SK-N-SH treated with all-trans-retinoic acid at 6 μM for 48 hours (cell line): Measurements from ENCODE around the gene ZNF292.

Source experiments
- ATAC-seq: fragments of 200-7000 bp; cut with Tn5 transposase; 3 replicates; pipeline ENCODE4 v1.9.1; 2020; ENCODE audit warnings: mild to moderate bottlenecking, moderate library complexity
- ARNTL ChIP-seq: fragments of 450-650 bp; formaldehyde crosslinking; IDR thresholded peaks from 2 replicates; pipeline ENCODE4 v1.5.0; 2020; ENCODE audit warnings: low read depth, mild to moderate bottlenecking, moderate library complexity, borderline replicate concordance
- BACH2 ChIP-seq: fragments of 250-450 bp; sonication (Bioruptor Pico); IDR thresholded peaks from 2 replicates; pipeline ENCODE4 v1.9.0; 2021; ENCODE audit warnings: mild to moderate bottlenecking, borderline replicate concordance
- CSDC2 ChIP-seq: fragments of 250-450 bp; sonication (Bioruptor Pico); IDR thresholded peaks from 2 replicates; pipeline ENCODE4 v1.5.0; 2020; ENCODE audit warnings: mild to moderate bottlenecking, moderate library complexity
- ESRRG ChIP-seq: fragments of 250-450 bp; sonication (Bioruptor Pico); IDR thresholded peaks from 2 replicates; pipeline ENCODE4 v1.6.1; 2021; ENCODE audit warnings: mild to moderate bottlenecking
- GLIS3 ChIP-seq: fragments of 250-450 bp; sonication (Bioruptor Pico); IDR thresholded peaks from 2 replicates; pipeline ENCODE4 v1.5.0; 2020; ENCODE audit warnings: mild to moderate bottlenecking, moderate library complexity
- ISL1 ChIP-seq: fragments of 250-450 bp; sonication (Bioruptor Pico); IDR thresholded peaks from 2 replicates; pipeline ENCODE4 v2.1.2; 2022; ENCODE audit warnings: mild to moderate bottlenecking, moderate library complexity
- PPARA ChIP-seq: fragments of 250-450 bp; sonication (Bioruptor Pico); IDR thresholded peaks from 2 replicates; pipeline ENCODE4 v1.5.0; 2020; ENCODE audit warnings: mild to moderate bottlenecking, borderline replicate concordance
- RARB ChIP-seq: fragments of 250-450 bp; sonication (Bioruptor Pico); IDR thresholded peaks from 2 replicates; pipeline ENCODE4 v1.8.0; 2021; ENCODE audit warnings: mild to moderate bottlenecking, moderate library complexity
- TCF4 ChIP-seq: fragments of 250-450 bp; sonication (Bioruptor Pico); IDR thresholded peaks from 2 replicates; pipeline ENCODE4 v1.8.0; 2021; ENCODE audit warnings: mild to moderate bottlenecking, moderate library complexity, borderline replicate concordance
- TOX ChIP-seq: fragments of 250-450 bp; sonication (Bioruptor Pico); IDR thresholded peaks from 2 replicates; pipeline ENCODE4 v1.8.0; 2021; ENCODE audit warnings: mild to moderate bottlenecking, moderate library complexity, borderline replicate concordance
- ZC3H10 ChIP-seq: fragments of 250-450 bp; sonication (Bioruptor Pico); IDR thresholded peaks from 2 replicates; pipeline ENCODE4 v1.5.1; 2021; ENCODE audit warnings: mild to moderate bottlenecking, moderate library complexity
- ZFP3 ChIP-seq: fragments of 250-450 bp; sonication (Bioruptor Pico); IDR thresholded peaks from 2 replicates; pipeline ENCODE4 v1.5.0; 2020; ENCODE audit warnings: mild to moderate bottlenecking, moderate library complexity
- ZFP30 ChIP-seq: fragments of 450-650 bp; formaldehyde crosslinking; IDR thresholded peaks from 2 replicates; pipeline ENCODE4 v1.5.0; 2022; ENCODE audit warnings: mild to moderate bottlenecking, moderate library complexity
- ZNF565 ChIP-seq: fragments of 450-650 bp; formaldehyde crosslinking; conservative IDR thresholded peaks from 2 replicates; pipeline ENCODE4 v1.5.0; 2020; ENCODE audit warnings: low read depth, mild to moderate bottlenecking, moderate library complexity
- ZNF8 ChIP-seq: fragments of 450-650 bp; formaldehyde crosslinking; IDR thresholded peaks from 2 replicates; pipeline ENCODE4 v1.5.0; 2020; ENCODE audit warnings: mild to moderate bottlenecking, moderate library complexity
- TF ChIP-seq, protein P1 (sequence below): fragments of 250-450 bp; sonication (Bioruptor Pico); IDR thresholded peaks from 2 replicates; pipeline ENCODE4 v1.5.0; 2020; ENCODE audit warnings: mild to moderate bottlenecking, moderate library complexity
- TF ChIP-seq, protein P2 (sequence below): fragments of 250-450 bp; sonication (Bioruptor Pico); IDR thresholded peaks from 2 replicates; pipeline ENCODE4 v1.8.0; 2020; ENCODE audit warnings: mild to moderate bottlenecking, moderate library complexity, borderline replicate concordance
- TF ChIP-seq, protein P3 (sequence below): fragments of 250-450 bp; sonication (Bioruptor Pico); IDR thresholded peaks from 2 replicates; pipeline ENCODE4 v1.5.1; 2020; ENCODE audit warnings: low read depth, mild to moderate bottlenecking, moderate library complexity
- TF ChIP-seq, protein P4 (sequence below): fragments of 250-450 bp; sonication (Bioruptor Pico); IDR thresholded peaks from 2 replicates; pipeline ENCODE4 v1.8.0; 2021; ENCODE audit warnings: low read depth, mild to moderate bottlenecking, moderate library complexity, borderline replicate concordance

ZNF292 gene

DNA sequence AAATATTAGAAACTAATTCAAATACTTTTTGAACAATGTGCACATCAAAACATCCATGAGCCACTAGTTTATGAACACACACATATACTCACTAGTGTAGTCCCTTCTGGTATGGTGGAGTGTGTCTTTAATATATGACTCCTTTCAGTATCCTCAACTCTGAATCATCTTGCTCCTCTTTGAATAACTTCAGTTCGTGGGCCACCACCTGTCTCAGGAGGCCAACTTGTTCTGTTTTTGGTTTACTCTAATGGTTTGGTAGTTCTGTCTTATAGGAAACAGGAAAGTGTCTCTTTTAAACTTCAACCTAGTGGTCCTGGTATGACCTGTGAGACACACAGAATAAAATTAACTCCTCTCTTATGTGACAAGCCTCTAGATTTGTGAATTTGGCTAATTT, 55.6 kb downstream of the ZNF292 start:
- ATAC-seq, result no peak

DNA sequence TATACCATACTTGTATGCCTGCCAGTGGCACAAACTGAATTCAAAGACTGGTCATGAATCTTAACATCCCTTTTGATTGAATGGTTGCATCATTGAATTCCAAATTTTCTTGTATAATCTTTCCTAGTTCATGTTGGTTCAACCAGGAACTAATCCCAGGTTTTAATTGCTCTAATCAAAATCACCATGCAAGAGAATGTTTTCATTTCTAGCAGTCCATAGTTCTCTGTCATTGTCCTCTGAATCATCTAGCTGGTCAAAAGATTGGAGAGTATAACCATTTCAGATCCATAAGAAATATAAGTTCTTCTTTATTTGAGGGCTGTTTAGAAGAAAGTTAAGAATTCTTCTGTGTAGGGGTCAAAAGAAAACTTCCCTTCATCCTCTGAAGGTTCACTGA, 57.2 kb downstream of the ZNF292 start:
- TF ChIP-seq, protein P1, sequence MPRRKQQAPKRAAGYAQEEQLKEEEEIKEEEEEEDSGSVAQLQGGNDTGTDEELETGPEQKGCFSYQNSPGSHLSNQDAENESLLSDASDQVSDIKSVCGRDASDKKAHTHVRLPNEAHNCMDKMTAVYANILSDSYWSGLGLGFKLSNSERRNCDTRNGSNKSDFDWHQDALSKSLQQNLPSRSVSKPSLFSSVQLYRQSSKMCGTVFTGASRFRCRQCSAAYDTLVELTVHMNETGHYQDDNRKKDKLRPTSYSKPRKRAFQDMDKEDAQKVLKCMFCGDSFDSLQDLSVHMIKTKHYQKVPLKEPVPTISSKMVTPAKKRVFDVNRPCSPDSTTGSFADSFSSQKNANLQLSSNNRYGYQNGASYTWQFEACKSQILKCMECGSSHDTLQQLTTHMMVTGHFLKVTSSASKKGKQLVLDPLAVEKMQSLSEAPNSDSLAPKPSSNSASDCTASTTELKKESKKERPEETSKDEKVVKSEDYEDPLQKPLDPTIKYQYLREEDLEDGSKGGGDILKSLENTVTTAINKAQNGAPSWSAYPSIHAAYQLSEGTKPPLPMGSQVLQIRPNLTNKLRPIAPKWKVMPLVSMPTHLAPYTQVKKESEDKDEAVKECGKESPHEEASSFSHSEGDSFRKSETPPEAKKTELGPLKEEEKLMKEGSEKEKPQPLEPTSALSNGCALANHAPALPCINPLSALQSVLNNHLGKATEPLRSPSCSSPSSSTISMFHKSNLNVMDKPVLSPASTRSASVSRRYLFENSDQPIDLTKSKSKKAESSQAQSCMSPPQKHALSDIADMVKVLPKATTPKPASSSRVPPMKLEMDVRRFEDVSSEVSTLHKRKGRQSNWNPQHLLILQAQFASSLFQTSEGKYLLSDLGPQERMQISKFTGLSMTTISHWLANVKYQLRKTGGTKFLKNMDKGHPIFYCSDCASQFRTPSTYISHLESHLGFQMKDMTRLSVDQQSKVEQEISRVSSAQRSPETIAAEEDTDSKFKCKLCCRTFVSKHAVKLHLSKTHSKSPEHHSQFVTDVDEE (CRISPR knock-in tag), result no peak
- no peak for TF ChIP-seq RARB (CRISPR knock-in tag)
- no peak for TF ChIP-seq ZFP30
- TF ChIP-seq, all 23 proteins: peak for 0

More for the DNA sequence above, 55.6 kb downstream of the ZNF292 start:
- TF ChIP-seq, protein P2, sequence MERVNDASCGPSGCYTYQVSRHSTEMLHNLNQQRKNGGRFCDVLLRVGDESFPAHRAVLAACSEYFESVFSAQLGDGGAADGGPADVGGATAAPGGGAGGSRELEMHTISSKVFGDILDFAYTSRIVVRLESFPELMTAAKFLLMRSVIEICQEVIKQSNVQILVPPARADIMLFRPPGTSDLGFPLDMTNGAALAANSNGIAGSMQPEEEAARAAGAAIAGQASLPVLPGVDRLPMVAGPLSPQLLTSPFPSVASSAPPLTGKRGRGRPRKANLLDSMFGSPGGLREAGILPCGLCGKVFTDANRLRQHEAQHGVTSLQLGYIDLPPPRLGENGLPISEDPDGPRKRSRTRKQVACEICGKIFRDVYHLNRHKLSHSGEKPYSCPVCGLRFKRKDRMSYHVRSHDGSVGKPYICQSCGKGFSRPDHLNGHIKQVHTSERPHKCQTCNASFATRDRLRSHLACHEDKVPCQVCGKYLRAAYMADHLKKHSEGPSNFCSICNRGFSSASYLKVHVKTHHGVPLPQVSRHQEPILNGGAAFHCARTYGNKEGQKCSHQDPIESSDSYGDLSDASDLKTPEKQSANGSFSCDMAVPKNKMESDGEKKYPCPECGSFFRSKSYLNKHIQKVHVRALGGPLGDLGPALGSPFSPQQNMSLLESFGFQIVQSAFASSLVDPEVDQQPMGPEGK, result no peak
- TF ChIP-seq ISL1 (CRISPR knock-in tag) (no peak), ZNF565 (no peak), GLIS3 (CRISPR knock-in tag) (no peak), PPARA (no peak), TCF4 (CRISPR knock-in tag) (no peak), ZFP30 (no peak), RARB (CRISPR knock-in tag) (no peak), ZNF8 (CRISPR knock-in tag) (no peak), TOX (no peak)
- TF ChIP-seq, protein P1 (CRISPR knock-in tag), result no peak

DNA sequence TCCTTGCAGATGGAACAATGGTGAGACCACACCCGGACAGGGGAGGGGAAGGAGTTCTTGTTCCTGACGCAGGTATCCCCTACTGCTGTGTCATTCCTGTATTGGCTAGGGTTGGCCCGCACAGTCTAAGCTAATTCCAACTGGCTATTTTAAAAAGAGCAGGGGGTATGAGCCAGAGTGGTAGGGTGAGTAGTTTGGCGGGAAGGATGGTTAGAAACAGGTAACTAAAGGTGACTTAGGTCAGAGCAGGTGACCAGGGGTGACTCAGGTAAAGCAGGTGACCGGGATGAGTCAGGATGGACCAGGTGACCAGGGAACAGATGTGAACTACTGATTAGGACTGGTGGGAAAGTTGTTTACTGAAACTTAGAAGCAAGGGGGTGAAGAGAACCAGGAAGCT, 58.0 kb downstream of the ZNF292 start:
- no peak for ATAC-seq
- TF ChIP-seq, protein P3, sequence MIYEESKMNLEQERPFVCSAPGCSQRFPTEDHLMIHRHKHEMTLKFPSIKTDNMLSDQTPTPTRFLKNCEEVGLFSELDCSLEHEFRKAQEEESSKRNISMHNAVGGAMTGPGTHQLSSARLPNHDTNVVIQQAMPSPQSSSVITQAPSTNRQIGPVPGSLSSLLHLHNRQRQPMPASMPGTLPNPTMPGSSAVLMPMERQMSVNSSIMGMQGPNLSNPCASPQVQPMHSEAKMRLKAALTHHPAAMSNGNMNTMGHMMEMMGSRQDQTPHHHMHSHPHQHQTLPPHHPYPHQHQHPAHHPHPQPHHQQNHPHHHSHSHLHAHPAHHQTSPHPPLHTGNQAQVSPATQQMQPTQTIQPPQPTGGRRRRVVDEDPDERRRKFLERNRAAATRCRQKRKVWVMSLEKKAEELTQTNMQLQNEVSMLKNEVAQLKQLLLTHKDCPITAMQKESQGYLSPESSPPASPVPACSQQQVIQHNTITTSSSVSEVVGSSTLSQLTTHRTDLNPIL (CRISPR knock-in tag), result no peak

More for the DNA sequence above, 57.2 kb downstream of the ZNF292 start:
- no peak for ATAC-seq

DNA sequence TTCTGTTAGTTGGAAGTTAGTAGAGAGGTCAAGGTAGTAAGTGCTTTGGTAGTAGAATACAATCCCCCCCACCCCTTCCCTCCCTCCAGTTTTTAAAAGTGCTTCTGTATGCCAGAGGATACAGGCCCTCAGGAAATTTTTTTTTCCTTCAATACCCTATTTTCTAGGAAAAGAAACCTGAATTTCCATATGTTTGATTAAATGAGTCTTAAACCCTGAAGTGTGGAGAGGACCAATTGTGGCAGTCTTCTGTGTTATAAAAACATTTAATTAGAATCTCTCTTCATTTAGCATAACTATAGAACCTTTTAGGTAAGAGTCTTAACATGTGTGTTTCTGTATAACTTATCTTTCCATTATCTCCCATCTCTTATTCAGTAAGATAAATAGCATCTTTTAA, 59.5 kb downstream of the ZNF292 start:
- ATAC-seq, result no peak
- no peak for TF ChIP-seq CSDC2 (CRISPR knock-in tag)
- TF ChIP-seq, protein P4, sequence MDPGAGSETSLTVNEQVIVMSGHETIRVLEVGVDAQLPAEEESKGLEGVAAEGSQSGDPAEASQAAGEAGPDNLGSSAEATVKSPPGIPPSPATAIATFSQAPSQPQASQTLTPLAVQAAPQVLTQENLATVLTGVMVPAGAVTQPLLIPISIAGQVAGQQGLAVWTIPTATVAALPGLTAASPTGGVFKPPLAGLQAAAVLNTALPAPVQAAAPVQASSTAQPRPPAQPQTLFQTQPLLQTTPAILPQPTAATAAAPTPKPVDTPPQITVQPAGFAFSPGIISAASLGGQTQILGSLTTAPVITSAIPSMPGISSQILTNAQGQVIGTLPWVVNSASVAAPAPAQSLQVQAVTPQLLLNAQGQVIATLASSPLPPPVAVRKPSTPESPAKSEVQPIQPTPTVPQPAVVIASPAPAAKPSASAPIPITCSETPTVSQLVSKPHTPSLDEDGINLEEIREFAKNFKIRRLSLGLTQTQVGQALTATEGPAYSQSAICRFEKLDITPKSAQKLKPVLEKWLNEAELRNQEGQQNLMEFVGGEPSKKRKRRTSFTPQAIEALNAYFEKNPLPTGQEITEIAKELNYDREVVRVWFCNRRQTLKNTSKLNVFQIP (CRISPR knock-in tag), result no peak
- no peak for TF ChIP-seq ESRRG (CRISPR knock-in tag)
- TF ChIP-seq ARNTL (CRISPR knock-in tag), result no peak
- TF ChIP-seq ZC3H10 (CRISPR knock-in tag), result no peak
- TF ChIP-seq, protein P3 (CRISPR knock-in tag), result no peak
- TF ChIP-seq BACH2 (CRISPR knock-in tag), result no peak
- TF ChIP-seq TCF4 (CRISPR knock-in tag), result no peak
- no peak for TF ChIP-seq TOX
- TF ChIP-seq ZNF8 (CRISPR knock-in tag), result no peak
- TF ChIP-seq, protein P1 (CRISPR knock-in tag), result no peak
- TF ChIP-seq PPARA, result no peak
- TF ChIP-seq ZFP30, result no peak
- no peak for TF ChIP-seq ISL1 (CRISPR knock-in tag)
- no peak for TF ChIP-seq ZFP3 (CRISPR knock-in tag)
